CD4-positive, alpha-beta T cell (primary cell): ENCODE data around the gene LRG1. TPM values are rescaled to one million over a fixed set of nuclear protein-coding genes. Genes with fewer than 3 reads are reported as not detected.

Experiments used
- ATAC-seq: fragments of 200-7000 bp; cut with Tn5 transposase; one replicate; pipeline ENCODE4 v1.10.0; 2022; ENCODE audit warnings: mild to moderate bottlenecking; ENCODE audit not compliant: poor library complexity
- CTCF ChIA-PET: fragments of 350-600 bp; sonication (Branson Sonifier 250); formaldehyde crosslinking; loops from one replicate; lab custom pipeline; 2021; ENCODE audit warnings: antibody characterized with exemption, inconsistent platforms; lab: Charles Lee
- POLR2A ChIA-PET: fragments of 350-600 bp; sonication (Branson Sonifier 250); formaldehyde crosslinking; loops from one replicate; lab custom pipeline; 2021; ENCODE audit warnings: antibody characterized with exemption, inconsistent platforms; lab: Charles Lee
- DNase-seq, 14 experiments: peaks; one replicate each; pipeline ENCODE4 v3.0.0-alpha.2; 2013 to 2020; ENCODE audit warnings: mixed read lengths in 2 of 14
- H3K27ac ChIP-seq, 2 donors: one replicate each; pipeline versions ENCODE4 v1.5.1 to v1.7.0; 2013; ENCODE audit warnings: low read length in 2 of 2, low read depth in 1 of 2, mild to moderate bottlenecking in 1 of 2
- H3K27me3 ChIP-seq, 2 experiments: 1 replicate in 1 of 2; 2 replicates in 1 of 2; pipeline versions ENCODE4 v1.6.1 to v1.7.0; 2013; ENCODE audit warnings: low read length in 2 of 2, control low read depth in 1 of 2, mild to moderate bottlenecking in 1 of 2, moderate library complexity in 1 of 2; ENCODE audit not compliant: insufficient read depth in 2 of 2, control insufficient read depth in 1 of 2
- H3K36me3 ChIP-seq: one replicate; pipeline ENCODE4 v1.6.1; 2013; ENCODE audit warnings: low read length, control low read depth; ENCODE audit not compliant: insufficient read depth
- H3K4me1 ChIP-seq: one replicate; pipeline ENCODE4 v1.6.1; 2013; ENCODE audit warnings: low read length, control low read depth; ENCODE audit not compliant: insufficient read depth
- H3K4me3 ChIP-seq: one replicate; pipeline ENCODE4 v1.5.1; 2013; ENCODE audit warnings: mild to moderate bottlenecking, low read length, moderate library complexity
- H3K9me3 ChIP-seq, 2 experiments: 1 replicate in 1 of 2; 2 replicates in 1 of 2; pipeline versions ENCODE4 v1.6.1 to v1.7.0; 2013; ENCODE audit warnings: low read length in 2 of 2, mild to moderate bottlenecking in 2 of 2, control low read depth in 1 of 2, moderate library complexity in 1 of 2; ENCODE audit not compliant: control insufficient read depth in 1 of 2, insufficient read depth in 1 of 2
- H3K27ac Mint-ChIP-seq: one replicate; pipeline ENCODE4 v1.8.0; 2020; ENCODE audit warnings: mixed read lengths
- H3K27me3 Mint-ChIP-seq: one replicate; pipeline ENCODE4 v1.8.0; 2021; ENCODE audit warnings: mixed read lengths
- H3K36me3 Mint-ChIP-seq: one replicate; pipeline ENCODE4 v1.8.0; 2021; ENCODE audit warnings: low read depth, mixed read lengths
- H3K4me1 Mint-ChIP-seq: one replicate; pipeline ENCODE4 v1.8.0; 2021; ENCODE audit warnings: low read depth, mixed read lengths
- H3K4me3 Mint-ChIP-seq: one replicate; pipeline ENCODE4 v1.8.0; 2020; ENCODE audit warnings: mild to moderate bottlenecking, mixed read lengths
- H3K9me3 Mint-ChIP-seq: one replicate; pipeline ENCODE4 v1.8.0; 2020; ENCODE audit warnings: mixed read lengths
- CTCF ChIP-seq: fragments of 200-600 bp; IDR thresholded peaks from one replicate; pipeline ENCODE4 v1.8.0; 2022; ENCODE audit warnings: antibody characterized with exemption, mild to moderate bottlenecking
- intact Hi-C, 2 experiments: fragments of 100-400 bp; cut with DNase I in 1 of 2; cut with micrococcal nuclease in 1 of 2; formaldehyde crosslinking; loops; one replicate each; pipeline versions ENCODE4 v1.15.1 to v1.9.0; 2023 to 2025; cut with DNase I, micrococcal nuclease
- total RNA-seq, 174 experiments: library from RNA in 2 of 174; stranded (reverse) in 2 of 174; gene quantifications; one replicate each; pipeline ENCODE4 v1.2.3 and lab custom pipeline; 2021 to 2026

The LRG1 gene
- total RNA-seq, 2 experiments from 2014 or later = not detected

- H3K9me3 ChIP-seq = peaks cover 0 to 6% of the 10 kb centered on the region in 2 experiments
- intact Hi-C loops = no loop called here
- no peak overlapping the region for H3K4me3 Mint-ChIP-seq
- H3K4me1 Mint-ChIP-seq = no peaks in the 10 kb centered on the region
- ATAC-seq (no peak), DNase-seq (peak in 1 of 14 experiments; percentile 30)
- ChIA-PET POLR2A (no interaction called here), CTCF (no interaction called here)
- no peaks in the 10 kb centered on the region for H3K9me3 Mint-ChIP-seq
- no peak overlapping the region for H3K27ac Mint-ChIP-seq
- H3K4me1 ChIP-seq = no peaks in the 10 kb centered on the region
- no peak overlapping the region for H3K4me3 ChIP-seq
- H3K36me3 Mint-ChIP-seq = peaks cover 24% of the 10 kb centered on the region
- H3K27ac ChIP-seq = no peak overlapping the region
- H3K27me3 ChIP-seq = no peaks in the 10 kb centered on the region
- no peaks in the 10 kb centered on the region for H3K27me3 Mint-ChIP-seq
- H3K36me3 ChIP-seq = peaks cover 65% of the 10 kb centered on the region
- no peak for TF ChIP-seq CTCF
Observed at GRCh38 chr19:4495471-4495870, 44.4 kb downstream of the LRG1 start.

GRCh38 chr19:4494691-4495064, 45.2 kb downstream of the LRG1 start:
- Mint-ChIP-seq H3K9me3 (no peaks in the 10 kb centered on the region), H3K4me1 (no peaks in the 10 kb centered on the region), H3K27ac (no peak overlapping the region), H3K4me3 (no peak overlapping the region), H3K36me3 (peaks cover 22% of the 10 kb centered on the region), H3K27me3 (no peaks in the 10 kb centered on the region)
- POLR2A ChIA-PET = no interaction called here
- no peaks in the 10 kb centered on the region for H3K4me1 ChIP-seq
- H3K27ac ChIP-seq = no peak overlapping the region
- peaks cover 70% of the 10 kb centered on the region for H3K36me3 ChIP-seq
- H3K4me3 ChIP-seq = no peak overlapping the region
- CTCF ChIA-PET = no interaction called here
- no peaks in the 10 kb centered on the region for H3K27me3 ChIP-seq
- intact Hi-C loops = no loop called here
- DNase-seq (no peak), ATAC-seq (no peak)
- no peak for TF ChIP-seq CTCF
- H3K9me3 ChIP-seq = peaks cover 0 to 6% of the 10 kb centered on the region in 2 experiments

- no peaks in the 10 kb centered on the region for H3K4me1 Mint-ChIP-seq
- H3K4me3 Mint-ChIP-seq = no peak overlapping the region
- intact Hi-C loops = no loop called here
- POLR2A ChIA-PET = no interaction called here
- no peak overlapping the region for H3K4me3 ChIP-seq
- H3K36me3 Mint-ChIP-seq = peaks cover 21% of the 10 kb centered on the region
- ATAC-seq (no peak), DNase-seq (peak in 1 of 14 experiments; percentile 29)
- CTCF ChIA-PET = no interaction called here
- no peaks in the 10 kb centered on the region for H3K9me3 Mint-ChIP-seq
- no peak overlapping the region for H3K27ac ChIP-seq
- H3K36me3 ChIP-seq = peaks cover 73% of the 10 kb centered on the region
- H3K27ac Mint-ChIP-seq = no peak overlapping the region
- H3K27me3 Mint-ChIP-seq = no peaks in the 10 kb centered on the region
- peaks cover 0 to 6% of the 10 kb centered on the region in 2 experiments for H3K9me3 ChIP-seq
- H3K27me3 ChIP-seq = no peaks in the 10 kb centered on the region
- no peak for TF ChIP-seq CTCF
- H3K4me1 ChIP-seq = no peaks in the 10 kb centered on the region
Observed at GRCh38 chr19:4493929-4494690, 45.7 kb downstream of the LRG1 start.
